Stomach smooth muscle (tissue), 2 donors: ENCODE measurements around the gene RPL22.

ENCODE experiments used
- H3K27ac ChIP-seq: one replicate; pipeline ENCODE4 v1.7.0; 2013; ENCODE audit warnings: mild to moderate bottlenecking, low read length, inconsistent platforms
- H3K27me3 ChIP-seq, 2 donors: one replicate each; pipeline ENCODE4 v1.7.0; 2013; ENCODE audit warnings: low read length in 2 of 2; ENCODE audit not compliant: insufficient read depth in 2 of 2, control insufficient read depth in 1 of 2
- H3K36me3 ChIP-seq, 2 donors: one replicate each; pipeline ENCODE4 v1.7.0; 2013; ENCODE audit warnings: low read length in 2 of 2; ENCODE audit not compliant: control insufficient read depth in 2 of 2, insufficient read depth in 2 of 2
- H3K4me1 ChIP-seq: one replicate; pipeline ENCODE4 v1.7.0; 2013; ENCODE audit warnings: low read length; ENCODE audit not compliant: control insufficient read depth, insufficient read depth
- H3K4me3 ChIP-seq, 2 donors: one replicate each; pipeline ENCODE4 v1.7.0; 2013; ENCODE audit warnings: low read length in 2 of 2
- H3K9ac ChIP-seq, 2 donors: one replicate each; pipeline ENCODE4 v1.7.0; 2013; ENCODE audit warnings: low read length in 2 of 2, mild to moderate bottlenecking in 1 of 2
- H3K9me3 ChIP-seq, 2 donors: one replicate each; pipeline ENCODE4 v1.7.0; 2013; ENCODE audit warnings: low read length in 2 of 2; ENCODE audit not compliant: control insufficient read depth in 2 of 2
- donor health status: healthy.
- donor health status: Pancreatic carcinoma.

RPL22 gene

GRCh38 chr1:6210591-6211355 is 11.4 kb upstream of the RPL22 start:
- peaks cover 30% of the 10 kb centered on the region for H3K4me1 ChIP-seq
- H3K4me3 ChIP-seq = no peak overlapping the region
- H3K9me3 ChIP-seq = no peaks in the 10 kb centered on the region
- peaks cover 0 to 3% of the 10 kb centered on the region in 2 donors for H3K36me3 ChIP-seq
- H3K27me3 ChIP-seq = no peaks in the 10 kb centered on the region
- H3K9ac ChIP-seq = no peak overlapping the region
- no peak overlapping the region for H3K27ac ChIP-seq

- H3K36me3 ChIP-seq = peaks cover 0 to 3% of the 10 kb centered on the region in 2 donors
- H3K9me3 ChIP-seq = no peaks in the 10 kb centered on the region
- peak overlapping the region; percentile 46 to 67 for H3K4me3 ChIP-seq
- no peak overlapping the region for H3K27ac ChIP-seq
- peaks cover 38% of the 10 kb centered on the region for H3K4me1 ChIP-seq
- H3K9ac ChIP-seq = no peak overlapping the region
- no peaks in the 10 kb centered on the region for H3K27me3 ChIP-seq
These were observed 10.5 kb upstream of the RPL22 start for GRCh38 chr1:6209661-6210580.

GRCh38 chr1:6208723-6209660 is 9.6 kb upstream of the RPL22 start:
- Histone ChIP-seq H3K9ac (peak overlapping the region in 1 of 2 donors; percentile 27), H3K36me3 (peaks cover 0 to 3% of the 10 kb centered on the region in 2 donors), H3K27me3 (no peaks in the 10 kb centered on the region), H3K9me3 (no peaks in the 10 kb centered on the region), H3K27ac (no peak overlapping the region), H3K4me1 (peaks cover 40% of the 10 kb centered on the region), H3K4me3 (peak overlapping the region; percentile 46 to 67)

GRCh38 chr1:6207921-6208320 is 8.5 kb upstream of the RPL22 start:
- no peaks in the 10 kb centered on the region for H3K27me3 ChIP-seq
- H3K4me1 ChIP-seq = peaks cover 40% of the 10 kb centered on the region
- no peak overlapping the region for H3K27ac ChIP-seq
- peaks cover 0 to 3% of the 10 kb centered on the region in 2 donors for H3K36me3 ChIP-seq
- H3K9ac ChIP-seq = no peak overlapping the region
- no peaks in the 10 kb centered on the region for H3K9me3 ChIP-seq
- H3K4me3 ChIP-seq = no peak overlapping the region

- Histone ChIP-seq H3K27me3 (no peaks in the 10 kb centered on the region), H3K9ac (peak overlapping the region in 1 of 2 donors; percentile 57), H3K9me3 (no peaks in the 10 kb centered on the region), H3K27ac (no peak overlapping the region), H3K4me3 (peak overlapping the region in 1 of 2 donors; percentile 75), H3K4me1 (peaks cover 40% of the 10 kb centered on the region), H3K36me3 (peaks cover 0 to 3% of the 10 kb centered on the region in 2 donors)
These were observed 7.9 kb upstream of the RPL22 start for GRCh38 chr1:6207075-6207885.

- Histone ChIP-seq H3K9ac (peak overlapping the region in 1 of 2 donors; percentile 57), H3K27me3 (no peaks in the 10 kb centered on the region), H3K4me3 (peak overlapping the region; percentile 59 to 75), H3K27ac (no peak overlapping the region), H3K36me3 (no peaks in the 10 kb centered on the region), H3K9me3 (no peaks in the 10 kb centered on the region), H3K4me1 (peaks cover 40% of the 10 kb centered on the region)
These were observed 7.1 kb upstream of the RPL22 start for GRCh38 chr1:6206520-6206855.

GRCh38 chr1:6205849-6206519 is 6.6 kb upstream of the RPL22 start, which contains the start of gene RNF207:
TSS of gene RNF207 (plus strand) at chr1:6206119. CDS start at chr1:6206536, 417 bp downstream.
- H3K9me3 ChIP-seq = no peaks in the 10 kb centered on the region
- peak within 1 kb of the TSS; percentile 57 to 66 for H3K9ac ChIP-seq
- H3K4me3 ChIP-seq = peak within 1 kb of the TSS; percentile 59 to 75
- no peaks in the 10 kb centered on the region for H3K27me3 ChIP-seq
- no peaks in the 10 kb centered on the region for H3K36me3 ChIP-seq
- peaks cover 40% of the 10 kb centered on the region for H3K4me1 ChIP-seq
- H3K27ac ChIP-seq = peak within 1 kb of the TSS; percentile 46

- Histone ChIP-seq H3K9me3 (no peaks in the 10 kb centered on the region), H3K4me1 (peaks cover 44% of the 10 kb centered on the region), H3K36me3 (peaks cover 0 to 3% of the 10 kb centered on the region in 2 donors), H3K4me3 (no peak overlapping the region), H3K27ac (no peak overlapping the region), H3K27me3 (no peaks in the 10 kb centered on the region), H3K9ac (no peak overlapping the region)
These were observed 2.9 kb upstream of the RPL22 start for GRCh38 chr1:6202256-6202655.

- H3K9me3 ChIP-seq = no peaks in the 10 kb centered on the region
These were observed 904 bp upstream of the RPL22 start for GRCh38 chr1:6200188-6200809.

More at GRCh38 chr1:6200188-6200809, 904 bp upstream of the RPL22 start:
- Histone ChIP-seq H3K27me3 (no peaks in the 10 kb centered on the region), H3K27ac (peak overlapping the region; percentile 90), H3K4me3 (peak overlapping the region; percentile 65 to 94), H3K9ac (peak overlapping the region; percentile 93 to 96), H3K36me3 (peaks cover 0 to 13% of the 10 kb centered on the region in 2 donors), H3K4me1 (peaks cover 28% of the 10 kb centered on the region)
